ENCODE measurements around the gene CASZ1. TPM values are rescaled to one million over a fixed set of nuclear protein-coding genes. Genes with fewer than 3 reads are reported as not detected.

CASZ1 gene
- total and polyA plus RNA-seq, 12 donors: 2.5 to 35.2 (median 7.0) TPM

DNA sequence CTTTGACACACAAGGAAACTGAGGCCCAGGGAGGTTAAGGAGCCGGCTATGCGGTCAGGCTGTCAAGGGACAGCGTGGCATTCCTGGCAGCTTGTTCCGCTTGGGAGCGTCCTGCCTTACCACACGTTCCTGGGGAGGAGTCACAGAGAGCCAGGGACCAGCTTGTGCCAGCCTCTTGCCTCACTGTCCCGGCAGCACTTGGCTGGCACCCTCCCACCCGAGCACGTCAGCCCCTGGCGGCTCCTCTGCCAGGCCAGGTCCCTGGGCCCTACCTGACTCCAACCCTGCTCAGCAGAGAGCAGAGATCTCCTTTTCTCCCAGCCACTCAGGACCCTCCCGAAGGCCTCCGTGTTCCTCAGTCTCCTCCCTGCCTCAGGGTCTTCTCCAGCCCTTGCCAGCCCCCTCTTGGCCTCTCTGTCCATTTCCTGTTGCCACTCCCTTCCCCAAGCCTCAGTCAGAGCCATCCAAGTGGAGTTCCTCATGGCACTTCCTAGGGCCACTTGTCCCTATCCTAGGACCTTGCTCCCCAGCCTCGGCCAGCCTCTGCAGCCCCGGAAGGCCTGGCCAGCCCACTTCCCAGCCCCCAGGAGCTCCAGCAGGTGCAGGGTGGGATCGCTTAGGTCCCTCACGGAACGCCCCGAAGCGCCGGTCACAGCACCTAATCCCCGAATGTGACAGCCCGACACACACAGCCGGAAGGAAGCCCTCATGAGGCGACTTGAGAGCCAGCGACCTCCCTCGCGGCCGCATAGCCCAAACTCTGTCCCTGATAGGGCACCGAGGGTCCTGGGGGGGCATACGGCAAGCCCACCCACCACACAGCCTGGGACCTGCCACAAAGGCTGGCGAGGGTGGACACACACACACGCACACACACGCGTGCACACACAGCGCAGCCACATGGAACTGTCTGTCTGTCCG lies 130.3 kb downstream of the CASZ1 start:
- Histone ChIP-seq H3K4me1 (replicated peaks in 1 of 2) (peaks cover 11 to 29% of the 10 kb centered on the region in 2 donors), H3K9me3 (replicated peaks in 1 of 3) (no peaks in the 10 kb centered on the region), H3K36me3 (replicated peaks in 1 of 2) (no peaks in the 10 kb centered on the region), H3K27me3 (no peaks in the 10 kb centered on the region), H3K4me3 (no peak overlapping the region), H3K27ac (peak overlapping the region in 2 of 5 donors; percentile 22 to 63)
- intact Hi-C loops (cut with DNase I): no loop called here
- 77 to 88% (median 83%) methylated on average over 18 to 36 of the region's 36 CpGs for WGBS, 4 donors
- DNase-seq: peak; percentile 77 to 94 (median 83)
- TF ChIP-seq, protein P1, sequence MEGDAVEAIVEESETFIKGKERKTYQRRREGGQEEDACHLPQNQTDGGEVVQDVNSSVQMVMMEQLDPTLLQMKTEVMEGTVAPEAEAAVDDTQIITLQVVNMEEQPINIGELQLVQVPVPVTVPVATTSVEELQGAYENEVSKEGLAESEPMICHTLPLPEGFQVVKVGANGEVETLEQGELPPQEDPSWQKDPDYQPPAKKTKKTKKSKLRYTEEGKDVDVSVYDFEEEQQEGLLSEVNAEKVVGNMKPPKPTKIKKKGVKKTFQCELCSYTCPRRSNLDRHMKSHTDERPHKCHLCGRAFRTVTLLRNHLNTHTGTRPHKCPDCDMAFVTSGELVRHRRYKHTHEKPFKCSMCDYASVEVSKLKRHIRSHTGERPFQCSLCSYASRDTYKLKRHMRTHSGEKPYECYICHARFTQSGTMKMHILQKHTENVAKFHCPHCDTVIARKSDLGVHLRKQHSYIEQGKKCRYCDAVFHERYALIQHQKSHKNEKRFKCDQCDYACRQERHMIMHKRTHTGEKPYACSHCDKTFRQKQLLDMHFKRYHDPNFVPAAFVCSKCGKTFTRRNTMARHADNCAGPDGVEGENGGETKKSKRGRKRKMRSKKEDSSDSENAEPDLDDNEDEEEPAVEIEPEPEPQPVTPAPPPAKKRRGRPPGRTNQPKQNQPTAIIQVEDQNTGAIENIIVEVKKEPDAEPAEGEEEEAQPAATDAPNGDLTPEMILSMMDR (IDR thresholded peaks at IDR 0.05): peak in 1 of 6 experiments; percentile 10
- TF ChIP-seq POLR2A (IDR thresholded peaks at IDR 0.05): peak in 1 of 2 donors; percentile 18

DNA sequence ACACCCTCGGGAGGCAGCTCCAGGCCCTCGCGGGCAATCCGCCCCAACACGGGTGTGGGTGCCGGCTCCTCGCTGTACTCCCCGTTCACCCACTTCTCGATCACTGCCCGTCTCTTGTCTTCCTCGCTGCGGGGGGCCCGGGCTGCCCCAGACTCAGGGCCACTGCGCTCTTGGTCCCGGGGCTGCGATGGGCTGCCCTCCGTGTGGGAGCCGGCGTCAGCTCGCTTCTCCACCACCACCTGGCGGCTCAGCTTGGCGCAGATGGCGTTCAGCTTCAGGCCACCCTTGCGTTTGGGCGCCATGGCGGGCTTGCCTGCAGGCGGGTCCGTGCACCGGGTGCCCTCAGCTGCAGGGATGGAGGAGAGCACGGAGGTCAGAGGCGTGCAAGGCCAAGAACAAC lies 131.2 kb downstream of the CASZ1 start:
- H3K27ac ChIP-seq: peak overlapping the region in 1 of 5 donors; percentile 82
- TF ChIP-seq POLR2A (IDR thresholded peaks at IDR 0.05): no peak
- TF ChIP-seq, protein P1 (IDR thresholded peaks at IDR 0.05): no peak
- no peaks in the 10 kb centered on the region for H3K27me3 ChIP-seq
- intact Hi-C loops (cut with DNase I): no loop called here
- H3K36me3 ChIP-seq (replicated peaks in 1 of 2): no peaks in the 10 kb centered on the region
- WGBS, 4 donors: 95 to 98% (median 96%) methylated on average over 17 to 31 of the region's 31 CpGs
- H3K4me1 ChIP-seq (replicated peaks in 1 of 2): peaks cover 11 to 29% of the 10 kb centered on the region in 2 donors
- H3K9me3 ChIP-seq (replicated peaks in 1 of 3): no peaks in the 10 kb centered on the region
- H3K4me3 ChIP-seq: no peak overlapping the region
- no peak for DNase-seq

DNA sequence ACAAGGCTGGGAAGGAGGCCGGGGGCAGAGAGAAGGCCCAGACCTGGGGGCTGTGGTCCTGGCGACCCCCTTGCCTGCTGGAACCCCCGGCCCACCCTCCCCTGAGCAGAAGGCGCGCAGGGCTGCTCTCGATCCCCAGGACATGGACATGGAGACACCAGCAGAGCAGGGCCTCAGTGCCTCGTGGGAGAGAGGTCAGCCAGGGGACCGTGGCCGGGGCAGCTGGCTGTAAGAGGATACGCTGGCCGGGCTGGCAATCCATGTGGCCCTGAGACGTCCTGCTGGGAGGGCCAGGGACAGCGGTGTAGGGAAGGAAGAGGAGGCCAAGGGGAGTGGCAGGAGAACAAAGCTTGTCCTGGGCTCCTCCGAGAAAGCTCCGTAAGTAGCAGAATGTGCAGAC lies 132.2 kb downstream of the CASZ1 start:
- peak overlapping the region in 3 of 5 donors; percentile 62 to 82 (median 74) for H3K27ac ChIP-seq
- DNase-seq: peak; percentile 71 to 94 (median 89)
- H3K9me3 ChIP-seq (replicated peaks in 1 of 3): no peaks in the 10 kb centered on the region
- no peaks in the 10 kb centered on the region for H3K27me3 ChIP-seq
- intact Hi-C loops (cut with DNase I): no loop called here
- H3K36me3 ChIP-seq (replicated peaks in 1 of 2): no peaks in the 10 kb centered on the region
- H3K4me1 ChIP-seq (replicated peaks in 1 of 2): peaks cover 11 to 29% of the 10 kb centered on the region in 2 donors
- 42 to 57% (median 46%) methylated on average over 12 to 15 of the region's 15 CpGs for WGBS, 4 donors
- no peak overlapping the region for H3K4me3 ChIP-seq
- TF ChIP-seq POLR2A (IDR thresholded peaks at IDR 0.05): no peak
- TF ChIP-seq, protein P1 (IDR thresholded peaks at IDR 0.05): no peak

DNA sequence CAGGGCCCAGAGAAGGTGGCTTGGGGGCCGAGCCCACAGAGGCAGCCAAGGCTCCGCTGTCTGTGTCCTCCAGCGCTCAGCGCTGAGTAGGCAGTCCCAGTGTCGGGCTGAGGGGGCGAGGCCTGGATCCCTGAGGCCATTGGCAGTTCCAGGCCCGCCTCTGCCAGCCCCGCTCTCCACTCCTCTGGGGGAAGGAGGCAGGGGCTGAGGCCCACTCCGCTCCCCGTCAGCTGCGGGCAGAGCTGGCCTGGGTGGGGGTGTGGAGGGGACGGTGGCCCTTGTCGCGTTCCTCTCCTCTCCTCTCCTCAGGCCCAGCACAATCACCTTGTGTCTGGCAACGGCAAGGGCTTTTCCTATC lies 132.8 kb downstream of the CASZ1 start:
- Histone ChIP-seq H3K9me3 (replicated peaks in 1 of 3) (no peaks in the 10 kb centered on the region), H3K36me3 (replicated peaks in 1 of 2) (no peaks in the 10 kb centered on the region), H3K27me3 (no peaks in the 10 kb centered on the region), H3K4me1 (replicated peaks in 1 of 2) (peaks cover 11 to 29% of the 10 kb centered on the region in 2 donors), H3K27ac (peak overlapping the region in 3 of 5 donors; percentile 62 to 82 (median 74)), H3K4me3 (no peak overlapping the region)
- TF ChIP-seq, protein P1 (IDR thresholded peaks at IDR 0.05): peak in 2 of 6 experiments; percentile 2 to 4
- TF ChIP-seq POLR2A (IDR thresholded peaks at IDR 0.05): peak in 1 of 2 donors; percentile 50
- WGBS, 4 donors: 22 to 44% (median 33%) methylated on average over 7 to 15 of the region's 15 CpGs
- DNase-seq: peak; percentile 72 to 88 (median 81)
- intact Hi-C loops (cut with DNase I): no loop called here

All from adrenal gland (tissue), 12 donors.